H7 (cell line): ENCODE results near the gene CDK14. TPM values are rescaled to one million over a fixed set of nuclear protein-coding genes. Genes with fewer than 3 reads are reported as not detected.

Source experiments
- DNase-seq: peaks from one replicate; pipeline ENCODE4 v3.0.0; 2012
- H3K27me3 ChIP-seq: 2 replicates; pipeline ENCODE4 v1.6.0; 2011; ENCODE audit warnings: mild to moderate bottlenecking, low read length; ENCODE audit not compliant: control insufficient read depth, insufficient read depth
- H3K36me3 ChIP-seq: replicated peaks from 2 replicates; pipeline ENCODE4 v1.5.1; 2011; ENCODE audit warnings: low read length; ENCODE audit not compliant: control insufficient read depth, insufficient read depth
- H3K4me3 ChIP-seq: 2 replicates; pipeline ENCODE4 v1.5.1; 2011; ENCODE audit warnings: low read depth, mild to moderate bottlenecking, control low read depth, low read length, moderate library complexity; ENCODE audit not compliant: insufficient read depth
- total RNA-seq: library from RNA; depleted of rRNA; stranded (reverse); fragments of >200 nt; shearing (Covaris generic); gene quantifications from 2 replicates; pipeline ENCODE4 v1.2.3, GENCODE V29; 2014

The CDK14 gene
- total RNA-seq, 1 experiment from 2014 or later, result 28.6 TPM

GRCh38 chr7:91069146-91069545, 473.0 kb downstream of the CDK14 start:
- H3K27me3 ChIP-seq, result no peaks in the 10 kb centered on the region
- no peak for DNase-seq
- no peaks in the 10 kb centered on the region for H3K36me3 ChIP-seq
- no peak overlapping the region for H3K4me3 ChIP-seq

GRCh38 chr7:91079487-91079886, 483.4 kb downstream of the CDK14 start:
- no peak for DNase-seq

GRCh38 chr7:91080351-91080750, 484.2 kb downstream of the CDK14 start:
- no peaks in the 10 kb centered on the region for H3K36me3 ChIP-seq
- H3K4me3 ChIP-seq, result no peak overlapping the region
- DNase-seq, result no peak
- no peaks in the 10 kb centered on the region for H3K27me3 ChIP-seq

More at GRCh38 chr7:91079487-91079886, 483.4 kb downstream of the CDK14 start:
- Histone ChIP-seq H3K27me3 (no peaks in the 10 kb centered on the region), H3K36me3 (no peaks in the 10 kb centered on the region), H3K4me3 (no peak overlapping the region)

- no peak for DNase-seq
- Histone ChIP-seq H3K36me3 (no peaks in the 10 kb centered on the region), H3K4me3 (no peak overlapping the region), H3K27me3 (no peaks in the 10 kb centered on the region)
These were observed 485.9 kb downstream of the CDK14 start for GRCh38 chr7:91082038-91082437.

- Histone ChIP-seq H3K36me3 (no peaks in the 10 kb centered on the region), H3K27me3 (no peaks in the 10 kb centered on the region), H3K4me3 (no peak overlapping the region)
- DNase-seq, result no peak
These were observed 486.9 kb downstream of the CDK14 start for GRCh38 chr7:91082852-91083495.

- no peak for DNase-seq
- no peaks in the 10 kb centered on the region for H3K36me3 ChIP-seq
- no peaks in the 10 kb centered on the region for H3K27me3 ChIP-seq
- H3K4me3 ChIP-seq, result no peak overlapping the region
These were observed 487.9 kb downstream of the CDK14 start for GRCh38 chr7:91083855-91084644.

GRCh38 chr7:91085175-91085574, 489.1 kb downstream of the CDK14 start:
- no peak for DNase-seq
- H3K4me3 ChIP-seq, result no peak overlapping the region
- no peaks in the 10 kb centered on the region for H3K27me3 ChIP-seq
- H3K36me3 ChIP-seq, result no peaks in the 10 kb centered on the region

- no peak for DNase-seq
- Histone ChIP-seq H3K36me3 (no peaks in the 10 kb centered on the region), H3K4me3 (no peak overlapping the region), H3K27me3 (no peaks in the 10 kb centered on the region)
These were observed 490.1 kb downstream of the CDK14 start for GRCh38 chr7:91086200-91086599.

- DNase-seq, result no peak
- H3K36me3 ChIP-seq, result no peaks in the 10 kb centered on the region
- H3K27me3 ChIP-seq, result no peaks in the 10 kb centered on the region
- no peak overlapping the region for H3K4me3 ChIP-seq
These were observed 492.0 kb downstream of the CDK14 start for GRCh38 chr7:91088156-91088555.

GRCh38 chr7:91088691-91089090, 492.6 kb downstream of the CDK14 start:
- Histone ChIP-seq H3K4me3 (no peak overlapping the region), H3K27me3 (no peaks in the 10 kb centered on the region), H3K36me3 (no peaks in the 10 kb centered on the region)
- no peak for DNase-seq

- Histone ChIP-seq H3K4me3 (no peak overlapping the region), H3K36me3 (no peaks in the 10 kb centered on the region), H3K27me3 (no peaks in the 10 kb centered on the region)
- no peak for DNase-seq
These were observed 493.4 kb downstream of the CDK14 start for GRCh38 chr7:91089382-91089963.

- Histone ChIP-seq H3K4me3 (no peak overlapping the region), H3K27me3 (no peaks in the 10 kb centered on the region), H3K36me3 (no peaks in the 10 kb centered on the region)
- DNase-seq, result no peak
These were observed 494.6 kb downstream of the CDK14 start for GRCh38 chr7:91090684-91091083.

- Histone ChIP-seq H3K4me3 (no peak overlapping the region), H3K36me3 (no peaks in the 10 kb centered on the region), H3K27me3 (no peaks in the 10 kb centered on the region)
- no peak for DNase-seq
These were observed 495.5 kb downstream of the CDK14 start for GRCh38 chr7:91091631-91092030.

GRCh38 chr7:91093181-91093580, 497.1 kb downstream of the CDK14 start:
- no peaks in the 10 kb centered on the region for H3K36me3 ChIP-seq
- no peak for DNase-seq
- H3K4me3 ChIP-seq, result no peak overlapping the region
- H3K27me3 ChIP-seq, result no peaks in the 10 kb centered on the region

GRCh38 chr7:91098566-91098965, 502.4 kb downstream of the CDK14 start:
- DNase-seq, result no peak
- H3K27me3 ChIP-seq, result no peaks in the 10 kb centered on the region
- H3K36me3 ChIP-seq, result no peaks in the 10 kb centered on the region
- H3K4me3 ChIP-seq, result no peak overlapping the region
